ENCODE measurements around the gene FER.
A peak's percentile ranks its signal among the peaks of the same experiment; 100 is the strongest.
"Not testable (repeated sequence)": the region's sequence is repeated elsewhere in the genome, so short reads cannot be mapped to it uniquely, and the experiment has no call there.

FER gene

GRCh38 chr5:108747774-108748400, at the start of gene FER:
Gene FER (plus strand): TSS chr5:108747897. CDS start chr5:108798183, 50,286 bp downstream.
- DNase-seq (ENCODE audit: low spot score): peak; percentile 76

GRCh38 chr5:108700388-108700787, 47.3 kb upstream of the FER start:
- not testable (repeated sequence) for DNase-seq (ENCODE audit: low spot score)

- DNase-seq (ENCODE audit: low spot score): no peak
Measured at GRCh38 chr5:108700930-108701329, 46.8 kb upstream of the FER start.

- no peak for DNase-seq (ENCODE audit: low spot score)
Measured at GRCh38 chr5:108702546-108702945, 45.2 kb upstream of the FER start.

- DNase-seq (ENCODE audit: low spot score): no peak
Measured at GRCh38 chr5:108703313-108703712, 44.4 kb upstream of the FER start.

- DNase-seq (ENCODE audit: low spot score): no peak
Measured at GRCh38 chr5:108707141-108707540, 40.6 kb upstream of the FER start.

- DNase-seq (ENCODE audit: low spot score): no peak
Measured at GRCh38 chr5:108711898-108712297, 35.8 kb upstream of the FER start.

- DNase-seq (ENCODE audit: low spot score): no peak
Measured at GRCh38 chr5:108715408-108715807, 32.3 kb upstream of the FER start.

- peak; percentile 39 for DNase-seq (ENCODE audit: low spot score)
Measured at GRCh38 chr5:108720391-108720790, 27.3 kb upstream of the FER start.

- peak; percentile 11 for DNase-seq (ENCODE audit: low spot score)
Measured at GRCh38 chr5:108726446-108727235, 21.1 kb upstream of the FER start.

- no peak for DNase-seq (ENCODE audit: low spot score)
Measured at GRCh38 chr5:108727236-108727650, 20.5 kb upstream of the FER start.

- DNase-seq (ENCODE audit: low spot score): peak; percentile 11
Measured at GRCh38 chr5:108727651-108728565, 19.8 kb upstream of the FER start.

GRCh38 chr5:108728566-108729241, 19.0 kb upstream of the FER start:
- peak; percentile 47 for DNase-seq (ENCODE audit: low spot score)

- no peak for DNase-seq (ENCODE audit: low spot score)
Measured at GRCh38 chr5:108729242-108729615, 18.5 kb upstream of the FER start.

- no peak for DNase-seq (ENCODE audit: low spot score)
Measured at GRCh38 chr5:108730617-108731340, 16.9 kb upstream of the FER start.

- DNase-seq (ENCODE audit: low spot score): no peak
Measured at GRCh38 chr5:108735790-108736189, 11.9 kb upstream of the FER start.

GRCh38 chr5:108736855-108737254, 10.8 kb upstream of the FER start:
- DNase-seq (ENCODE audit: low spot score): no peak

- no peak for DNase-seq (ENCODE audit: low spot score)
Measured at GRCh38 chr5:108739376-108739775, 8.3 kb upstream of the FER start.

- no peak for DNase-seq (ENCODE audit: low spot score)
Measured at GRCh38 chr5:108739906-108740305, 7.8 kb upstream of the FER start.

GRCh38 chr5:108743319-108743718, 4.4 kb upstream of the FER start:
- DNase-seq (ENCODE audit: low spot score): no peak

GRCh38 chr5:108743846-108744245, 3.9 kb upstream of the FER start:
- no peak for DNase-seq (ENCODE audit: low spot score)

All from activated CD4-positive, alpha-beta T cell treated with anti-CD3 and anti-CD28 coated beads, Interleukin-2, Interleukin-4, amounts not matched to agents 100 ng/mL and 50 ng/mL, durations not matched to agents 16 hours and 8 hours (primary cell).